Hepatocyte (in vitro differentiated cells): ENCODE measurements around the gene FAM156A.

Source experiments
- EZH2 ChIP-seq: fragments of 200-600 bp; sonication (generic); IDR thresholded peaks from 2 replicates; pipeline ENCODE4 v1.6.1; 2016; ENCODE audit warnings: antibody characterized with exemption, mild to moderate bottlenecking, borderline replicate concordance
- EZH2phosphoT487 ChIP-seq: fragments of 200-600 bp; sonication (generic); IDR thresholded peaks from one replicate; pipeline ENCODE4 v1.6.1; 2018; ENCODE audit warnings: antibody characterized with exemption, mild to moderate bottlenecking, low read depth, moderate library complexity; ENCODE audit not compliant: unreplicated experiment, severe bottlenecking
- TF ChIP-seq, protein P1 (sequence below): fragments of 200-600 bp; sonication (generic); IDR thresholded peaks from 2 replicates; pipeline ENCODE4 v1.5.1; 2016; ENCODE audit warnings: antibody characterized with exemption, mild to moderate bottlenecking; ENCODE audit not compliant: poor library complexity

DNA sequence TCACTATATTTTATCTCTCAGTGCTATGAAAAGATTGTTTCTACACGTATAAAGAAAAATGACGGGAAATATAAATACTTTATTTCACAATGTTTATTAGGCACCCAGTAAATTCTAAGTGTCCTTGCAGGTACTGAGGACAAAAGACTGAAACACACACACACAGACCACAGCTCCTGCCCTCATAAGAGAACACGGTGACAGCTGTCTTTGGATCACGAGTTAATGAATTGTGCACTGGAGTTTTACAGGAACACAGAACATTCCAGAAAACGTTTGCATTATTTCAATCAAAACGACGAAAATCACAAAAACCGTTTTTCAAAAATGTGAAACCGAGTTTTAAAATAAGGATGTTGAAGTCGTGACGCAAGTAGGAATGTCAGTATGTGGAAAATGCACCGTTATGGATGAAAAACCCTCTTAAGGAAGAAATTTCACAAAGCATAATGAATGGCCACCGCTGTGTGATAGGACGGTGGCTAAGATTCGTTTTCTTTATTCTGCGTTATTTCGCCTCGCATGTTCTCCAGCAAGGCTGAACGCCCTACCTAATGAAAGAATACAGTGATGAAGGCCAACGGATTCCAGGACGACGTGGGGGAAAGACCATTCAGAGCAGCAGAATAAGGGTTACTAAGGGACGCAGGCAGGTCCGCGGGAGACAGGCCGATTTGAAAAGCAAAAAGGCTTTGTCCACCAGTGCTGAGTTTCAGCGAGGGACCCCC, 24.2 kb downstream of the FAM156A start:
- TF ChIP-seq, protein P1, sequence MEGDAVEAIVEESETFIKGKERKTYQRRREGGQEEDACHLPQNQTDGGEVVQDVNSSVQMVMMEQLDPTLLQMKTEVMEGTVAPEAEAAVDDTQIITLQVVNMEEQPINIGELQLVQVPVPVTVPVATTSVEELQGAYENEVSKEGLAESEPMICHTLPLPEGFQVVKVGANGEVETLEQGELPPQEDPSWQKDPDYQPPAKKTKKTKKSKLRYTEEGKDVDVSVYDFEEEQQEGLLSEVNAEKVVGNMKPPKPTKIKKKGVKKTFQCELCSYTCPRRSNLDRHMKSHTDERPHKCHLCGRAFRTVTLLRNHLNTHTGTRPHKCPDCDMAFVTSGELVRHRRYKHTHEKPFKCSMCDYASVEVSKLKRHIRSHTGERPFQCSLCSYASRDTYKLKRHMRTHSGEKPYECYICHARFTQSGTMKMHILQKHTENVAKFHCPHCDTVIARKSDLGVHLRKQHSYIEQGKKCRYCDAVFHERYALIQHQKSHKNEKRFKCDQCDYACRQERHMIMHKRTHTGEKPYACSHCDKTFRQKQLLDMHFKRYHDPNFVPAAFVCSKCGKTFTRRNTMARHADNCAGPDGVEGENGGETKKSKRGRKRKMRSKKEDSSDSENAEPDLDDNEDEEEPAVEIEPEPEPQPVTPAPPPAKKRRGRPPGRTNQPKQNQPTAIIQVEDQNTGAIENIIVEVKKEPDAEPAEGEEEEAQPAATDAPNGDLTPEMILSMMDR = no peak
- TF ChIP-seq EZH2phosphoT487 = no peak
- TF ChIP-seq EZH2 = no peak
